Measurements from ENCODE around the gene NOS1.

Gene NOS1

GRCh38 chr12:117262749-117263148 is 98.7 kb downstream of the NOS1 start:
- no peak overlapping the region for H3K9ac ChIP-seq (ENCODE audit: low read length)
- H3K4me3 ChIP-seq (ENCODE audit: low read length): no peak overlapping the region
- H3K4me1 ChIP-seq (ENCODE audit: control insufficient read depth, insufficient read depth, low read length): no peaks in the 10 kb centered on the region
- peaks cover 4% of the 10 kb centered on the region for H3K27me3 ChIP-seq (replicated peaks; ENCODE audit: control insufficient read depth, insufficient read depth, low read length)
- no peak for DNase-seq (ENCODE audit: low read depth)
- H3K9me3 ChIP-seq (ENCODE audit: control insufficient read depth, low read length): no peaks in the 10 kb centered on the region
- no peaks in the 10 kb centered on the region for H3K36me3 ChIP-seq (ENCODE audit: control insufficient read depth, insufficient read depth, low read length, severe bottlenecking)

GRCh38 chr12:117261247-117261646 is 100.2 kb downstream of the NOS1 start:
- no peaks in the 10 kb centered on the region for H3K9me3 ChIP-seq (ENCODE audit: control insufficient read depth, low read length)
- H3K9ac ChIP-seq (ENCODE audit: low read length): no peak overlapping the region
- no peak for DNase-seq (ENCODE audit: low read depth)
- no peaks in the 10 kb centered on the region for H3K36me3 ChIP-seq (ENCODE audit: control insufficient read depth, insufficient read depth, low read length, severe bottlenecking)
- H3K4me1 ChIP-seq (ENCODE audit: control insufficient read depth, insufficient read depth, low read length): no peaks in the 10 kb centered on the region
- no peak overlapping the region for H3K4me3 ChIP-seq (ENCODE audit: low read length)
- peaks cover 4% of the 10 kb centered on the region for H3K27me3 ChIP-seq (replicated peaks; ENCODE audit: control insufficient read depth, insufficient read depth, low read length)

- no peaks in the 10 kb centered on the region for H3K4me1 ChIP-seq (ENCODE audit: control insufficient read depth, insufficient read depth, low read length)
- no peaks in the 10 kb centered on the region for H3K36me3 ChIP-seq (ENCODE audit: control insufficient read depth, insufficient read depth, low read length, severe bottlenecking)
- no peak for DNase-seq (ENCODE audit: low read depth)
- H3K27me3 ChIP-seq (replicated peaks; ENCODE audit: control insufficient read depth, insufficient read depth, low read length): peaks cover 4% of the 10 kb centered on the region
- no peak overlapping the region for H3K9ac ChIP-seq (ENCODE audit: low read length)
- no peak overlapping the region for H3K4me3 ChIP-seq (ENCODE audit: low read length)
- H3K9me3 ChIP-seq (ENCODE audit: control insufficient read depth, low read length): peaks cover 7% of the 10 kb centered on the region
Observed at GRCh38 chr12:117255386-117255785, 106.0 kb downstream of the NOS1 start.

GRCh38 chr12:117243488-117243887 is 117.9 kb downstream of the NOS1 start:
- H3K4me1 ChIP-seq (ENCODE audit: control insufficient read depth, insufficient read depth, low read length): no peaks in the 10 kb centered on the region
- no peaks in the 10 kb centered on the region for H3K9me3 ChIP-seq (ENCODE audit: control insufficient read depth, low read length)
- peaks cover 16% of the 10 kb centered on the region for H3K27me3 ChIP-seq (replicated peaks; ENCODE audit: control insufficient read depth, insufficient read depth, low read length)
- DNase-seq (ENCODE audit: low read depth): no peak
- no peak overlapping the region for H3K9ac ChIP-seq (ENCODE audit: low read length)
- H3K36me3 ChIP-seq (ENCODE audit: control insufficient read depth, insufficient read depth, low read length, severe bottlenecking): no peaks in the 10 kb centered on the region
- no peak overlapping the region for H3K4me3 ChIP-seq (ENCODE audit: low read length)

- no peak overlapping the region for H3K9ac ChIP-seq (ENCODE audit: low read length)
- H3K27me3 ChIP-seq (replicated peaks; ENCODE audit: control insufficient read depth, insufficient read depth, low read length): peaks cover 30% of the 10 kb centered on the region
- H3K9me3 ChIP-seq (ENCODE audit: control insufficient read depth, low read length): no peaks in the 10 kb centered on the region
- no peaks in the 10 kb centered on the region for H3K4me1 ChIP-seq (ENCODE audit: control insufficient read depth, insufficient read depth, low read length)
- no peaks in the 10 kb centered on the region for H3K36me3 ChIP-seq (ENCODE audit: control insufficient read depth, insufficient read depth, low read length, severe bottlenecking)
- no peak overlapping the region for H3K4me3 ChIP-seq (ENCODE audit: low read length)
- no peak for DNase-seq (ENCODE audit: low read depth)
Observed at GRCh38 chr12:117241697-117242096, 119.7 kb downstream of the NOS1 start.

- H3K9ac ChIP-seq (ENCODE audit: low read length): no peak overlapping the region
- H3K4me3 ChIP-seq (ENCODE audit: low read length): no peak overlapping the region
- no peak for DNase-seq (ENCODE audit: low read depth)
- H3K9me3 ChIP-seq (ENCODE audit: control insufficient read depth, low read length): no peaks in the 10 kb centered on the region
- H3K27me3 ChIP-seq (replicated peaks; ENCODE audit: control insufficient read depth, insufficient read depth, low read length): peaks cover 39% of the 10 kb centered on the region
- no peaks in the 10 kb centered on the region for H3K36me3 ChIP-seq (ENCODE audit: control insufficient read depth, insufficient read depth, low read length, severe bottlenecking)
- no peaks in the 10 kb centered on the region for H3K4me1 ChIP-seq (ENCODE audit: control insufficient read depth, insufficient read depth, low read length)
Observed at GRCh38 chr12:117240081-117240755, 121.2 kb downstream of the NOS1 start.

GRCh38 chr12:117236456-117237001 is 124.9 kb downstream of the NOS1 start:
- no peaks in the 10 kb centered on the region for H3K9me3 ChIP-seq (ENCODE audit: control insufficient read depth, low read length)
- H3K27me3 ChIP-seq (replicated peaks; ENCODE audit: control insufficient read depth, insufficient read depth, low read length): peaks cover 59% of the 10 kb centered on the region
- H3K9ac ChIP-seq (ENCODE audit: low read length): no peak overlapping the region
- H3K4me1 ChIP-seq (ENCODE audit: control insufficient read depth, insufficient read depth, low read length): no peaks in the 10 kb centered on the region
- peak; percentile 56 for DNase-seq (ENCODE audit: low read depth)
- no peak overlapping the region for H3K4me3 ChIP-seq (ENCODE audit: low read length)
- no peaks in the 10 kb centered on the region for H3K36me3 ChIP-seq (ENCODE audit: control insufficient read depth, insufficient read depth, low read length, severe bottlenecking)

- H3K4me1 ChIP-seq (ENCODE audit: control insufficient read depth, insufficient read depth, low read length): no peaks in the 10 kb centered on the region
- no peaks in the 10 kb centered on the region for H3K36me3 ChIP-seq (ENCODE audit: control insufficient read depth, insufficient read depth, low read length, severe bottlenecking)
- no peak overlapping the region for H3K4me3 ChIP-seq (ENCODE audit: low read length)
- no peak overlapping the region for H3K9ac ChIP-seq (ENCODE audit: low read length)
- no peak for DNase-seq (ENCODE audit: low read depth)
- H3K27me3 ChIP-seq (replicated peaks; ENCODE audit: control insufficient read depth, insufficient read depth, low read length): peaks cover 63% of the 10 kb centered on the region
- no peaks in the 10 kb centered on the region for H3K9me3 ChIP-seq (ENCODE audit: control insufficient read depth, low read length)
Observed at GRCh38 chr12:117235261-117235660, 126.2 kb downstream of the NOS1 start.

- no peaks in the 10 kb centered on the region for H3K4me1 ChIP-seq (ENCODE audit: control insufficient read depth, insufficient read depth, low read length)
- H3K27me3 ChIP-seq (replicated peaks; ENCODE audit: control insufficient read depth, insufficient read depth, low read length): peaks cover 59% of the 10 kb centered on the region
- H3K36me3 ChIP-seq (ENCODE audit: control insufficient read depth, insufficient read depth, low read length, severe bottlenecking): no peaks in the 10 kb centered on the region
- no peaks in the 10 kb centered on the region for H3K9me3 ChIP-seq (ENCODE audit: control insufficient read depth, low read length)
- no peak overlapping the region for H3K9ac ChIP-seq (ENCODE audit: low read length)
- no peak for DNase-seq (ENCODE audit: low read depth)
- H3K4me3 ChIP-seq (ENCODE audit: low read length): no peak overlapping the region
Observed at GRCh38 chr12:117234441-117234840, 127.0 kb downstream of the NOS1 start.

GRCh38 chr12:117231750-117232149 is 129.7 kb downstream of the NOS1 start:
- no peaks in the 10 kb centered on the region for H3K9me3 ChIP-seq (ENCODE audit: control insufficient read depth, low read length)
- H3K9ac ChIP-seq (ENCODE audit: low read length): no peak overlapping the region
- H3K36me3 ChIP-seq (ENCODE audit: control insufficient read depth, insufficient read depth, low read length, severe bottlenecking): no peaks in the 10 kb centered on the region
- DNase-seq (ENCODE audit: low read depth): no peak
- no peak overlapping the region for H3K4me3 ChIP-seq (ENCODE audit: low read length)
- H3K27me3 ChIP-seq (replicated peaks; ENCODE audit: control insufficient read depth, insufficient read depth, low read length): peaks cover 46% of the 10 kb centered on the region
- H3K4me1 ChIP-seq (ENCODE audit: control insufficient read depth, insufficient read depth, low read length): no peaks in the 10 kb centered on the region

- Histone ChIP-seq H3K4me3 (ENCODE audit: low read length) (no peak overlapping the region), H3K4me1 (ENCODE audit: control insufficient read depth, insufficient read depth, low read length) (no peaks in the 10 kb centered on the region), H3K36me3 (ENCODE audit: control insufficient read depth, insufficient read depth, low read length, severe bottlenecking) (no peaks in the 10 kb centered on the region), H3K9me3 (ENCODE audit: control insufficient read depth, low read length) (no peaks in the 10 kb centered on the region), H3K27me3 (replicated peaks; ENCODE audit: control insufficient read depth, insufficient read depth, low read length) (peaks cover 34% of the 10 kb centered on the region), H3K9ac (ENCODE audit: low read length) (no peak overlapping the region)
- no peak for DNase-seq (ENCODE audit: low read depth)
Observed at GRCh38 chr12:117228239-117228638, 133.2 kb downstream of the NOS1 start.

All from adipocyte (in vitro differentiated cells).